GM18507 (cell line): ENCODE results near the gene TPM1.
"Not testable (repeated sequence)": the region's sequence is repeated elsewhere in the genome, so short reads cannot be mapped to it uniquely, and the experiment has no call there.

Experiments
- DNase-seq: peaks from one replicate; pipeline ENCODE4 v3.0.0; 2011; ENCODE audit warnings: low read depth; ENCODE audit not compliant: insufficient read length; ENCODE audit errors: extremely low spot score
- FAIRE-seq: peaks from 2 replicates; lab custom pipeline; 2011; peaks lifted over from hg19 to GRCh38; lab: Jason Lieb, UNC

Gene TPM1

DNA sequence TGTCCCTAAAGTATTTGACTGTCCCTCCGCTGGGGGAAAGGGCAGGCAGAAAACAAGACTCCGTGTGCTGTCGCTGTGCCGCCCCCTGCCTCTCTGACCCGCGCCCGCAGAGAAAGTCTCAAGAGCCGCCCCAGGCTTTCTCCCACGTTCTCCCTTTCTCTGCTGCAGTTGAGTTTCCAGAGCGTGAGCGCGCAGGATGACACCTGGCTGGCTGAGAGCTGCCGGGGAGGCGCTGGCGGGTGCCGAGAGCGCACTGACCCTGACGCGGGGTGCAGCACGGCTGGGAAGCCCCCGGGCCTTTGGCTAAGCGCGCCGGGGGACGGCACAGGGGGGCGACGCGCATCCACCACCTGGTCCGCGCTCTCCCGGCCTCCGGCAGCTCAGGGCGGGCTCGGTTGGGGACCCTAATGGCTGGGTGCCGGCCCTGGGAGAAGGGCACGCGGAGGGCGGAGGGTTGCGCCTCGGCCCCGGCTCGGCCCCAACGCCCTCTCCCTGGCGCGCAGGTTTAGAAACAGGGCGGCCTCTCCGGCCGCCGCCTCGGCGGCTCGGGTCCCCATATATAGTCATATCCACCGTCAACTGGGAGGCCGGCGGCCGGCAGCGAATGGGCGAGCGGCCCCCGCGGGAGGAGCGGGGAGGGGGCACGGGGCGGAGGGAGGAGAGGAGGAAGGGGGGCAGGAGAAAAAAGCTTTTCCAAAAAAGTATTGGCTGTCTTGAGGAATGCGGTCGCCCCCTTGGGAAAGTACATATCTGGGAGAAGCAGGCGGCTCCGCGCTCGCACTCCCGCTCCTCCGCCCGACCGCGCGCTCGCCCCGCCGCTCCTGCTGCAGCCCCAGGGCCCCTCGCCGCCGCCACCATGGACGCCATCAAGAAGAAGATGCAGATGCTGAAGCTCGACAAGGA, at the start of gene TPM1:
Gene TPM1 (plus strand): TSS at position 774 of the 903 bp plus-strand sequence. CDS start 83 bp downstream, at position 857.
- DNase-seq (no peak), FAIRE-seq (no peak)

DNA sequence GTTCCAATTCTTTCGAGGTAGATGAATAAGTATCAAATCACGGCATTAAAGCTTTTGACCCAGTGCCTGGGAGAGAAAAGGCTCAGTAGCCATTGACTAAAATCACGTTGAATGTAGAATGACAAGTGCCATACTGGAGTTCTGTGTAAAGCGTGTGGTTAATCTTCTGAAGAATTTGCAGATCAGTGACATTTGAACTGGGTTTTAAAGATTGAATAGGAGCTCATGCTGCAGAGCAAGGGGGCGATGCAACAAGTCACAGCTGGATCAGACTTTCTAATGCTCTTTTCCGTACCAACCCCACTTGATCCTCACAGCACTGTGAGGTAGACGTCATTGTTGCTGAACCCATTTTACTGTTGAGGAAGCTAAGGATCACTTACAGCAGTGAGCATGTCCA, 49.5 kb upstream of the TPM1 start:
- DNase-seq (no peak), FAIRE-seq (no peak)

GRCh38 chr15:62993632-62994031, 48.9 kb upstream of the TPM1 start:
- FAIRE-seq, DNase-seq: not testable (repeated sequence)

DNA sequence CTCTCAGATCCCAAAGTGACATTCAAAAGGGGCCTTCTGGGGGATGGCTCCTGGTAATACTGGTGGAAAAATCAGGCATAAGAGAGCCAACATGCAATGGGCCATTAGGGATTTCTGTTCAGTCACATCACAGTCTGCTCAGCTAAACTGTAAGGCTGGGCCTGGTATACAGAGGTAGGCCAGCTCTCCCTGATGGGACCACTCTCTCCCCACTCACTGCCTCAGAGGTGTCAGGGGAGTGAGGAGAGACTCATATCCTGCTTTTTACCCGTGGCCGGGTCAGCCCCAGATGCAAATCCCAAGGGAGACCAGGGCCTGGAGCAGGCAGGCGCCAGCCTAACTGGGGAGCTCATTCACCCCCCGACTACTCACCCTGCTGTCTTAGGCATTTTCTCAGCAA, 48.1 kb upstream of the TPM1 start:
- FAIRE-seq (no peak), DNase-seq (no peak)

DNA sequence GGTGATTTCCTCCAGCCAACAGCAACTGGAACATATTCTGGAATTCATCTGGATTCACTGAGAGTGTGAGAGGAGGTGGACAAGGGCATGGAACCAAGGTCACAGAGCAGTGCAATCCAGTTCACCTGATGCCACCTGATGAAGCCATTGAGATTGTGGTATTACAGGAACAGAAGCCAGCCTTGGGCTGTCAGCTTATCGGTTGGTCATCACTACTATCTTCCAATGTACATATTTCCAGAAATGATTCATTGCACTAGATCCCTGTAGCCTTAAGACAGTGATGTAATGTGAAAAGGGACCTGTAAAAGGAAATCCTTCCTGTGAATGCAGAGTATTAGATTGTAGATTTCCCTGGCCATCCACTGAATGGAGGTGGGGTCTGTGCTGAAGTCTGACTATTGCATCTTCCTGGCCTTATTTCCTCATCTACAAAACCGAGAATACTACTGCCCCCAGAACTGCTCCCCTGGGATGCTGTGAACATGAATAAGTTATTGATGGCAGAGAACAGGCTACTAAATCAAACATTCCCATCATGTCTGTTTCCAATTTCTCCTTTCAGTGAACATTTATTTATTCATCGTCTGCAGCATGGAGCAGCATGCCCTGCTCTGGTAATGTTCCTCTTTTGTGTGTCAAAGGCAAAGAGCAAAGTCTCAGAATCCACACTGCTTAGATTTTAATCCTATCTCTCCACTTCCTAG, 47.4 kb upstream of the TPM1 start:
- DNase-seq: no peak
- FAIRE-seq: no peak

DNA sequence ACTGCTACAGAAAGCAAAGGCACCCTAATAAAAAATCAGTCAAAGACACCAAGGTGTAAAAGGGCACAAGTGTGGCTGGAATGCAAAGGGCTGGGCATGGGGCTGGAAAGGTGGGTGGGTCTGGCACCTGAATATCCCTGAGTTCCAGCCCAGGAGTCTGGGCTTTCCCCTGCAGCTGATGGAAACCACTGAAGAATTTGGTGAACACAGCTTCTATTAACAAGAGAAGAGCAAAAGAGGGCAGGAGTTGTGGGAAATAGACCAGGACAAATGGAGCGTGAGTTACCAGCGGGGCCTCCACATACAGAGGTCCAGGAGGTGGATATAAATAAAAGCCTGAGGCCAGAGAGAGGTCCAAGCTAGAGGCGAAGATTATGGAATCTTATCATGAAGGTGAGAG, 45.1 kb upstream of the TPM1 start:
- DNase-seq (no peak), FAIRE-seq (no peak)

- DNase-seq (no peak), FAIRE-seq (no peak)
Observed at GRCh38 chr15:62998262-62998890, 44.2 kb upstream of the TPM1 start.

- FAIRE-seq: no peak
- no peak for DNase-seq
Observed at GRCh38 chr15:62999178-62999577, 43.4 kb upstream of the TPM1 start.

DNA sequence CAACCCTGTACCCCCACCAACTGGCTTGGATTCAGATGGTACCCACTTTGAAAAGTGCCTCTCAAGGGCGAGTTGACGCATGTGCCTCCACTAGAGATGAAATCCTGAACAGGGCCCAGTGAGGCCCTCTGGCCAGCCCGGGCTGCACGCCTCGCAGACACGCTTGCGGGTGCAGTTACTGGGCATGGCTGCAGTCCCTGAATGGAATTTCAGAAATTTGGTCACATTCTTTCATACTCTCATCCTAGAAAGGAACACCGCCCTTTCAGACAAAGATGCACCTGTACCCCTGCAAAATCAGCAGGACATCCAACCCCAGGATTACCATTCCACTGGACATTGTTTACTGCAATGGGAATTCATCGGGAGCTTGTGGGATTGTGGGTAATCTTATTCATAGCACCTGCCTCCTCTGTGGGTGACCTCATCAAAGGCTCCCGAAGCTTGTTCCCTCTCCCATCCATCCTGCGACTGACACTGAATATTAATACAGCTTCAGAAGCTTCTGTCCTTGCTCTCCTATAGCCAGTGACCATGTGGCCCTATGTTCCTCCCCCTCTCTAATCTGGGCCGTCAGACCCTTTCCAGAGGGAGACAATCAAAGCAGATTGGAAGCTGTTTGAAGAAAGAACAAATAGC, 42.5 kb upstream of the TPM1 start:
- no peak for DNase-seq
- FAIRE-seq: no peak

DNA sequence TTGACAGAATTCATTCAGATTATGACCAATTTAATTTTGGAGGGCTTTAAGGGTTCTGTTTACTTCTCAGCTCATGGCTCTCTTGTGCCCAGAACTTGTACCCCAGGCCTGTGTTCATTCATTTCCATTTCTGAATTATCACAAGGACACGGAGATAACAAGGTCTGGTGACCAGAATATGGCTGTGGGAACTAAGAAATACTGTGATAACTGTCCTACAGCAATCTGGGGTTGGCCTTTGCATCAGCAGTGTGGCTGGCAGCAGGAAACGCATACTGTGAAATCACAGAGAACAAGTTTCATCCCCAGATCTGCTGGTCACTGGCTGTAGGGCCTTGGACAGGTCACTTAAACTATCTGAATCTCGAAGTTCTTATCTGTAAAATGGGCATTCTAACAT, 41.8 kb upstream of the TPM1 start:
- DNase-seq (no peak), FAIRE-seq (no peak)

DNA sequence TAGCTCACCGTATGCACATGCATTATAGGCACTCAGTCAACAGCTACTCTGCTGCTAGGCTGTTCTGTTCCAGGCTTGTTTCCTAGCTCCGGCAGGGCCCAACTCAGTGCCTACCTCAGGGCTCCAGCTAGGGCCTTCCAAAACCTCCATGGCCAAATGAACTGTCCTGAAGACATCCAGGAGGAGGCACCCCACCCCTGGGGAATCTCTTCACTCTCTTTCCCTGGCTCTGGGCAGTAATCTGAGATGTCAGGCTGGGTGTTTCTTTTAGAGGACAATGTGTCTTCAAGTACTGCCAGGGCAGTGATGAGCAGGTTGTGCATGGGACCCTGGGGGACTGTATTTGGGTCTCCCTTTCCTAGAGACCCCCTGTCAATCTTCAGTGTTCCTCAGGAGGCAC, 38.3 kb upstream of the TPM1 start:
- no peak for FAIRE-seq
- no peak for DNase-seq

DNA sequence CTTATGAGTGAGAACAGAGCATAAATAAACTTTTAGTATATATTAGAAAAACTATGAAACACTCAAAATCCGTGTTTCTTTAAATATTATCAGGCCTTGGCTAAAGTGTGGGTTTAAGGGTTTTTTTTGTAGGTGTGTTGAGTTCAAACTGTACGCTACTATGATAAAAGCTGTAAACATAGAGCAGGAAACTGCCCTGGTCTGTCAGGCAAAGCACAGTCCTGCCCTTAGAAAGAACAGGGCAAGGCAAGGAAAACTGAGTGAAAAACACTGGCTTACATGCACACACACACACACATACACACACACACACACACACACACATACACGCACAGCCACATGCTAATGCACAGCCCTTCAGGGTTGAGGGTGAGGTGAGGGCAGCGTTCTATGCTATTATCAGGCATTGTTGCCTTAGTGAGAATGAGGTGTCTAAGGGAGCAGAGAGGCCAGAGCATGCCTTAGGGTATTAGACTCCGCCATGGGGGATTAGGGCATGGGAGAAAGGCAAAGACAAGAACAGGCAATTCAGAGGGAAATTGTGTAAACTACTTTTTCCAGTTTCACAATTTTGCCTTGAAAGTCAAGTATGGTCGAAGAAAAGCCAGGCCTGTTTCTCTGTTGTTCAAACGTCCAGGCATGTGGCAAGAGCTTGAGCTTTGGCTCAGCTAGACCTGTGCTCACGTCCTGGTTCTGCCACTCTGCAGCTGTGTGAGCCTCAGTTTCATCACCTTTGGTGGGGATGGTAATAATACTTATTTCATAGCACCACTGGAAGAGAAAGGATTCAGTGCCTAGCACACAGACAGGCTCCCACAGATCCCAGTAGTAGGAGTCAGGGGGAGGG, 36.3 kb upstream of the TPM1 start:
- DNase-seq: no peak
- no peak for FAIRE-seq

DNA sequence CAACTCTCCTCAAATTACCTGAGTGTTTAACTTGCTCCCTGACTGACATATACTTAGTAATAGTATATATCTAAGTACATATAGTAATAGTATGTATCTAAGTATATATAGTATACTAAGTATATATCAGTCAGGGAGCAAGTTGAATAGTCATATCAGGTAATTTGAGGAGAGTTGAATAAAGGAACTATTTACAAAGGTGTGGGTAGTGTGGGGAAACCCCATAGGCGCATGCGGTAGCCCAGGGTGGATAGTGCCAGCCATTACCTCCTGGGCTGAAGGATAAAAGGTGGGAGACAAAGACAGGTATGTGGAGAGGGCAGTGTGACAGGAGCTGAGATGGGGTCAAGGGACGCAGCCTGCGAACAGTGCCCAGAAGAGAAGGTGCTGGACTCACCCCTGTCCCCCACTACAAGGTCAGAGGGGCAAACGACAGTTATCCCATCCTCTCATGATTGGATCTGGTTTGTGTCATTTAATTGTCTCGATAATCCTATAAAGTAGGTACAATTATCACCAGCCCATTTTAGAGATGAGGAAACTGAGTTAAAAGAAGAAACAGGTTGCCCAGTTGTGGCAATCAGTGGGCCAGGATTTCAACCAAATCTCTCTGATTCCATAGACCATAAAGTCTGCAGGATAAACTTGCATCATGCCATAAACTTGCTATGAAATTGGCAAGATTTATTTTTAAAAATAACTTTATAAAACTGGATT, 34.1 kb upstream of the TPM1 start:
- no peak for DNase-seq
- no peak for FAIRE-seq

- DNase-seq (no peak), FAIRE-seq (no peak)
Observed at GRCh38 chr15:63010386-63010785, 32.2 kb upstream of the TPM1 start.

GRCh38 chr15:63010920-63011693, 31.4 kb upstream of the TPM1 start:
- DNase-seq (no peak), FAIRE-seq (no peak)

DNA sequence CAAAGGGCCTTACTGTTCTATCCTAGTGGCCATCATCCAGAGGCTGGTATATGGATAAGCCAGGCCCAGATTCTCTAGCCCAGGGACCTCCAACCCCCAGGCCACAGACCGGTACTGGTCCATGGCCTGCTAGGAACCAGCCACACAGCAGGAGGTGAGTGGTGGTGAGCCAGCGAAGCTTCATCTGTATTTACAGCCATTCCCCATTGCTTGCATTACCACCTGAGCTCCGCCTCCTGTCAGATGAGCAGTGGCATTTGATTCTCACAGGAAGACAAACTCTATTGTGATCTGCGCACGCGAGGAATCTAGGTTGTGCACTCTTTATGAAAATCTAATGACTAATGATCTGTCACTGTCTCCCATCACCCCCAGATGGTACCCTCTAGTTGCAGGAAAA, 30.1 kb upstream of the TPM1 start:
- DNase-seq (no peak), FAIRE-seq (no peak)

GRCh38 chr15:63013052-63013808, 29.3 kb upstream of the TPM1 start:
- no peak for FAIRE-seq

More at GRCh38 chr15:63013052-63013808, 29.3 kb upstream of the TPM1 start:
- DNase-seq: no peak
